PFSK-1 (cell line): ENCODE measurements around the gene ABCA5.

Source experiments
- POLR2AphosphoS5 ChIP-seq: IDR thresholded peaks from 2 replicates; pipeline ENCODE4 v1.6.1; 2012; ENCODE audit warnings: low read depth, mild to moderate bottlenecking, control low read depth, low read length, moderate library complexity
- TAF1 ChIP-seq: IDR thresholded peaks from 2 replicates; pipeline ENCODE4 v1.6.1; 2012; ENCODE audit warnings: low read length, control low read depth, borderline replicate concordance; ENCODE audit not compliant: insufficient read depth

DNA sequence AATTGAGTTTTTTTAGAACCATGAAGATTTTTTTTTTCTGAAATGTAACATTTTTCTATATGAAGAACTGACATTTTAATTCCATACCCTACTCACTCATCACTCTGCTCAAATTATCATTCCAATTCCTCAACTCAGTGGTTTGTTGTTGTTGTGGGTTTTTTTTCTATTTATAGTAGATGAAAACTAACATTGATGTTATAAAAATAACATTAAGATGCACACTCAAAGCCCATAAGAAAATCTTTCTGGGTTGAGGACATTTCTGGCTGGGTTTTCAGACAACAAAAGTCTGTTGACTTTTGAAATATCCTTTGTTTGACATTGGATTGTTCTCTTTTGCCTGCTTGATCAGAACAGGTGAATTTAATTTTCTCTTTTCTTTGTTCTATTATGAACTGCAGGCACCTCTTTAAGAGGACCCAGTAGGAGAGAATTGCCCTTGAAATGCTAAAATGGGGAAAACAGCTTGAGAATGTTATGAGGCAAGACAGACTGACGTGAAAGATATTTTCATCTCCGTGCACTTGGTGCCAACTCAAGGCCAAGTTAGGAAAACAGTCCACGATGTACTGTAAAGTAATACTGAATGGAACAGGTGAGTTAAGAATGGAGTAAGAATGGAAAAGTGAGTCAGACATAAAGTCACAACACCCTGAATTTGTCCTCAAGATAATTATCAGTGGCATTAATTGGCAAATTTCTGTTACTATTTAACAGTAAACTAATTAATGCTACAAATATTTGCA lies 16.1 kb upstream of the ABCA5 start:
- no peak for TF ChIP-seq TAF1
- TF ChIP-seq POLR2AphosphoS5: no peak
